Stomach smooth muscle (tissue), 2 donors: ENCODE data around the gene EPHA3.

ENCODE experiments used
- H3K27ac ChIP-seq: one replicate; pipeline ENCODE4 v1.7.0; 2013; ENCODE audit warnings: mild to moderate bottlenecking, low read length, inconsistent platforms
- H3K27me3 ChIP-seq, 2 donors: one replicate each; pipeline ENCODE4 v1.7.0; 2013; ENCODE audit warnings: low read length in 2 of 2; ENCODE audit not compliant: insufficient read depth in 2 of 2, control insufficient read depth in 1 of 2
- H3K36me3 ChIP-seq, 2 donors: one replicate each; pipeline ENCODE4 v1.7.0; 2013; ENCODE audit warnings: low read length in 2 of 2; ENCODE audit not compliant: control insufficient read depth in 2 of 2, insufficient read depth in 2 of 2
- H3K4me1 ChIP-seq: one replicate; pipeline ENCODE4 v1.7.0; 2013; ENCODE audit warnings: low read length; ENCODE audit not compliant: control insufficient read depth, insufficient read depth
- H3K4me3 ChIP-seq, 2 donors: one replicate each; pipeline ENCODE4 v1.7.0; 2013; ENCODE audit warnings: low read length in 2 of 2
- H3K9ac ChIP-seq, 2 donors: one replicate each; pipeline ENCODE4 v1.7.0; 2013; ENCODE audit warnings: low read length in 2 of 2, mild to moderate bottlenecking in 1 of 2
- H3K9me3 ChIP-seq, 2 donors: one replicate each; pipeline ENCODE4 v1.7.0; 2013; ENCODE audit warnings: low read length in 2 of 2; ENCODE audit not compliant: control insufficient read depth in 2 of 2
- donor health status: healthy.
- donor health status: Pancreatic carcinoma.

Gene EPHA3

DNA sequence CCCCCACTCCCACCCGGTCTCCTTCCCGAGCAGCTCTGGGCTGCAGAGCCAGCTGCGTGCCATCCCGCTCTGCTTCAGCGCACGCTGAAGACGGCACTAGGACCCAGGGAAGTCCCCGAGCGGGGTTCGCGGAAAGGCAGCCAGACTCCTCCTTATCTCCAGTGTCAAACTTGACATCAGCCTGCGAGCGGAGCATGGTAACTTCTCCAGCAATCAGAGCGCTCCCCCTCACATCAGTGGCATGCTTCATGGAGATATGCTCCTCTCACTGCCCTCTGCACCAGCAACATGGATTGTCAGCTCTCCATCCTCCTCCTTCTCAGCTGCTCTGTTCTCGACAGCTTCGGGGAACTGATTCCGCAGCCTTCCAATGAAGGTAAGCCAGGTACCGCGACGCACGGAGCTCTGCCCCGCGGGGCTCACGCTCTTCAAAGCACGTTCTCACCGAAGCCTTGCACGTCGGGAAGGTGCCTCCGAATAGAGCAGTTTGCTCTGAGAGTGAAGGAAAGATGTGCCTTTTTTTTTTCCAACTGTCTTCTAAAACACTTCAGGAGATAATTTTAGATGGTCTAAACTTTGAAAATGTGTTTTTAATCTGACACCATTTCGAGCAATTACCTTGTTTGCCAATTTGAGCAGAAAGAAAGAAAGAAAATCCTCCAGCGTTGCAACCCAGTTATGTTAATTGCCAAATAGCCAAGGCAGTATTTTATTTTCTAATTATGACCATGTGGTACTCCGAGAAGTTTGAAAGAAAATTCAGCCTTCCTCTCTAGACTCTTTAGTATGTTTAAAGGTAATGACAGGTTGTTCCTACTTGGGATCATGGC, at the start of gene EPHA3:
EPHA3 (plus strand) TSS at position 161 of the 830 bp plus-strand sequence; CDS start at position 289, 128 bp downstream.
- H3K9me3 ChIP-seq, result no peaks in the 10 kb centered on the region
- H3K9ac ChIP-seq, result peak within 1 kb of the TSS; percentile 64 to 65
- H3K27ac ChIP-seq, result no peak within 1 kb of the TSS
- H3K36me3 ChIP-seq, result no peaks in the 10 kb centered on the region
- H3K4me1 ChIP-seq, result peaks cover 2% of the 10 kb centered on the region
- no peaks in the 10 kb centered on the region for H3K27me3 ChIP-seq
- peak within 1 kb of the TSS; percentile 92 to 98 for H3K4me3 ChIP-seq

DNA sequence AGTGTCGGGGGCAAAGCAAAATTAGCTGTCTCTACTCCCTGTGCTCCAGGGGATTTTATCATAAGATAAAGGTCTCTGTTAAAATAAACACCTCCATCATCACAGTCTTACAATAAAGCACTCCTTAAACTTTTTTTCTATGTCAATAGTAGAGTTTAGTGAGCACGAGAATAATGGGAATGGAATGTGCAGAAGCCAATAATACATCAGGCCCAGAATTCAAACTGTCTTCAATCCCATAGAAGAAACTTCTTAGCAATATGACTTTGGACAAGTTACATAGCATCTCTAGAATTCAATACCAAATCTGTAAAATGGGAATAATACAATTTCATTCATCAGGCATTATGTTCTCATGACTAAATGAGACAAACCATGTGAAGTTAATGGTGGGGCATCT, 49.0 kb upstream of the EPHA3 start:
- Histone ChIP-seq H3K27ac (no peak overlapping the region), H3K4me3 (no peak overlapping the region), H3K9ac (no peak overlapping the region), H3K27me3 (no peaks in the 10 kb centered on the region), H3K36me3 (no peaks in the 10 kb centered on the region), H3K4me1 (no peaks in the 10 kb centered on the region), H3K9me3 (no peaks in the 10 kb centered on the region)

DNA sequence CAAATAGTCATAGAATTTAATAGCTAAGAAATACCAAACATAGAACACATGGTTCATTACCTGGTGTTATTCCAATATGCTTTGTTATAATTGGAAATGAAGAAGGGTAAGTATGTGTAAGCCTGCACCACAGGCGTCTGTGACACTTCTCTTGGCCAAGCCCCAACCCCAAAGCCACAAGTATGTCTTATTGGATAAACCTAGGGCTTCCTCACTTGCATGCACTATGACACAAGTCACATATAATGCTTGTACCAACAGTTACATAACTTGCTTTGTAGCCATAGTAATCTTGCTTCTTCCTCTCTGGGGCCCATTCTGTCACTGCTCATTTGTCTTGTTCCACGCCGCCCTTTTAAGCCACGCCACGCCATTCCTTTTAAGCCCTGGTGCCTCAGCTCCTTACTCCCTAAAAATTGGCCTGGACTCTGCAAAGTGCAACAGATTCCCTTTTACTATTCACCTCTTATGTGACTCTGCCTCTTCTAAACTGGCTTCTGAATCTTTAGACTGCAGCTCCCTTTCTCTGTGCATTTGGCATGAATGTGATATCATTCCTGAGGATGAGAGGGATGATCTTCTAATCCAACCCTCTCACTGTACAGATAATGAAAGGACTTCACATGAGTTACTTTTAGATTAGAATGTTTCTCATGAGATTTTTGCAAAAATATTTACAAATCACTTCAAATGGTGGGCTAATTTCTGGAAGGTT, 48.1 kb upstream of the EPHA3 start:
- no peaks in the 10 kb centered on the region for H3K36me3 ChIP-seq
- no peak overlapping the region for H3K4me3 ChIP-seq
- H3K27ac ChIP-seq, result no peak overlapping the region
- no peaks in the 10 kb centered on the region for H3K4me1 ChIP-seq
- no peaks in the 10 kb centered on the region for H3K27me3 ChIP-seq
- H3K9ac ChIP-seq, result no peak overlapping the region
- no peaks in the 10 kb centered on the region for H3K9me3 ChIP-seq

DNA sequence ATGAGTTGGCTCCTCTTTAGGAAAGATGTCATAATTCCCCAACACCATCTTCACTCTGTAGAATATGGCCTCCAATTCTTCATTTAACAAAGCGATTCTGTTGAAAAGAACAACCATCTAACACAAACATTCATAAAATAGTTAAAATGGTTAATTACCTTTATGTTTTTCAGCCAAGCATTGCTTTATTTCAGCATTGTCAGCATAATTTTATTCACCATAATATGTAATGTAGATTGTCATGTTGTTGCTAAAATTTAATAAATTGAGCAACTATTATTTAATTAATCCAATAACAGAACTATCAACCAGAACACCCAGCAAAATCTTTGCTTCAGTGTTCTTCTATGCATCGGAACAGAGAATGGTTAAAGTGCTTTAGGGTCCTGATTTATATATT, 46.2 kb upstream of the EPHA3 start:
- no peak overlapping the region for H3K4me3 ChIP-seq
- no peak overlapping the region for H3K27ac ChIP-seq
- H3K4me1 ChIP-seq, result no peaks in the 10 kb centered on the region
- H3K36me3 ChIP-seq, result no peaks in the 10 kb centered on the region
- H3K27me3 ChIP-seq, result no peaks in the 10 kb centered on the region
- no peaks in the 10 kb centered on the region for H3K9me3 ChIP-seq
- no peak overlapping the region for H3K9ac ChIP-seq

DNA sequence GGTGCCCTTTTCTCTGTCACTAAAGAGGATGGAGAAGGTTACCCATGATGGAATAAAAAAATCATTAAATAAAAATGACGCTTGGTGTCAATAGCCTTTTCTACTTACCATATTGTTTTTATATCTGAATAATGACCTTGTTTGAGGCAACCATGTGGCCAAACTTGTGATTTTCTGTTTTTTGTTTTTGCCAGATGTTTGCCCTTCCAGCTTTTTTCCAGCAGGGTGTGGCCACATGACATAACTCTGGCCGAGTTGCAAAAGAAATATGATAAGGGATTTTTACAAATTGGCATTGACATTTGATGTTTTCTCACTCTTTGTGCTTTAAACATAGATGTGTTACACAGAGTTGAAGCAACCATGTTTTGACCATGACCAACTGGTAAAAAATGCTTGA, 39.7 kb upstream of the EPHA3 start:
- Histone ChIP-seq H3K27ac (no peak overlapping the region), H3K4me3 (no peak overlapping the region), H3K27me3 (no peaks in the 10 kb centered on the region), H3K9ac (no peak overlapping the region), H3K9me3 (no peaks in the 10 kb centered on the region), H3K4me1 (no peaks in the 10 kb centered on the region), H3K36me3 (no peaks in the 10 kb centered on the region)

DNA sequence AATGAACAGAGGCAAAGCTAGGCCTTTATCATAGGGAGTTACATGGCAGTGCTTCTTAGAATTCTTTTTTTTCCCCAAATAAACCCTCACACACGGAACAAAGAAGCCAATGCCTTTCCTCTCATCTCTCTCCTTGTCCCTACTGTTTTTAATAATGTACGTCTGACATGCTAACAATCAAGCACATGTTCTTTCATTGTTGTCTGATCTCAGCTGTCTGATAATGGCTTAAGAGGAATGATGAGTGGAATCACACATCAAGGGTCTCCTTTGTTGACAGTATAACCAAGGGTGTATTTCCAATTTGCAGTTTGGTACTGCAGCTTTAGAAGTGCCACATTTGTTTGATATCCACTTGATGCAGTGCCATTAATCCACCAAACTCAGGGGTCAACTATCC, 34.8 kb upstream of the EPHA3 start:
- no peaks in the 10 kb centered on the region for H3K36me3 ChIP-seq
- no peak overlapping the region for H3K9ac ChIP-seq
- H3K27me3 ChIP-seq, result no peaks in the 10 kb centered on the region
- H3K9me3 ChIP-seq, result no peaks in the 10 kb centered on the region
- H3K4me3 ChIP-seq, result no peak overlapping the region
- no peak overlapping the region for H3K27ac ChIP-seq
- H3K4me1 ChIP-seq, result no peaks in the 10 kb centered on the region

DNA sequence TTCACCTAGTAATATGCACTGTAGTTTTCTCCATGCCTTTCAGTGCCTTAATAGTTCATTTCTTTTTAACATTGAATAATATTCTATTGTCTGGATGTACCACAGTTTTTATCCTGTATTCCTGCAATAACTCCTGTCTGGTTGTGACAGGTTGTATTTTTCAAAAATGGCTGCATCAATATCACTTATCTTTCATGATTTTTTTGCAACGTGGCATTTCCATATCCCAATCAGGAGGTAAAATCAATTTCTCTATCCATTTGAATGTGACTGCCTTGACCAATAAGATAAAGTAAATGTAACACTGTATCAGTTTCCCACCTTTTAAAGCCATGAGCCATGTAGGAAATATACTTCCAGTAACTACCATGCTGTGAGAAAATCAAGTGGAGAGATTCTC, 27.5 kb upstream of the EPHA3 start:
- H3K9ac ChIP-seq, result no peak overlapping the region
- no peaks in the 10 kb centered on the region for H3K9me3 ChIP-seq
- H3K27ac ChIP-seq, result no peak overlapping the region

DNA sequence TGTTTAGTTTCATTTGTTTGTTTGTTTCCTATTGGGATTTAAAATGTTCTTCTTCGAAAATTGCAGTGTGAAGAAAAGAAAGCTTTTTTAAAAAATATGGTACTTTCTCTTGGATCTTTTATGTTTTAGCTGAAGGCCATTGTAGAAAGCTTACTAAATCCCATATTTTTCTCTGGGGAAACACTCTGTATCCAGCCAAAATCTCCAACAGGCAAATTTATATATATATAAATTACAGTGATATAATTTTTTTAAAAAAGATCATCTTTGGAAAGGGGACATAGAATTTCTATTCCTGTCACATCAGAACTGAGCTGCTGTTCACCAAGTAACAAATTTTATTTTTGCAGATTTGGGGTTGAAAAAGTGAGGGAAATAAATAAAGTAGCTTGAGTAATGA, 19.6 kb upstream of the EPHA3 start:
- no peaks in the 10 kb centered on the region for H3K27me3 ChIP-seq
- H3K9ac ChIP-seq, result no peak overlapping the region

More for the DNA sequence above, 27.5 kb upstream of the EPHA3 start:
- Histone ChIP-seq H3K4me1 (no peaks in the 10 kb centered on the region), H3K36me3 (no peaks in the 10 kb centered on the region), H3K4me3 (no peak overlapping the region), H3K27me3 (no peaks in the 10 kb centered on the region)

DNA sequence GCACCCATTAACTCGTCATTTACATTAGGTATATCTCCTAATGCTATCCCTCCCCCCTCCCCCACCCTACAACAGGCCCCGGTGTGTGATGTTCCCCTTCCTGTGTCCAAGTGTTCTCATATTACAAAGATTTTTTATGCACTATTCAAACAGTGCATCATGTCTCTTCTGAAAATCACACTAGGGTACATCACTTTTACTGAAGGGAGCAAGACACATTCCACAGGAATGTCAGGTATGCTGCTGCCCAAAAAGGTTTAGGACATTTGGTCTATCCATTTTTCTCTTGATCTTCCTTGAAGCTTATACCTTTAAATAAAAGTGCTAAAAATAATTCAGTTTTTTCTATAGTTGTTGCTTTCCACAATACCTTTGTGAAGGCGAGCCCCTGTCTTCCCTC, 9.2 kb upstream of the EPHA3 start:
- no peak overlapping the region for H3K9ac ChIP-seq
- no peak overlapping the region for H3K4me3 ChIP-seq
- H3K9me3 ChIP-seq, result no peaks in the 10 kb centered on the region
- H3K36me3 ChIP-seq, result no peaks in the 10 kb centered on the region
- H3K27ac ChIP-seq, result no peak overlapping the region
- no peaks in the 10 kb centered on the region for H3K4me1 ChIP-seq
- H3K27me3 ChIP-seq, result no peaks in the 10 kb centered on the region

More for the DNA sequence above, 19.6 kb upstream of the EPHA3 start:
- Histone ChIP-seq H3K4me1 (no peaks in the 10 kb centered on the region), H3K27ac (no peak overlapping the region), H3K36me3 (no peaks in the 10 kb centered on the region), H3K9me3 (no peaks in the 10 kb centered on the region), H3K4me3 (no peak overlapping the region)

DNA sequence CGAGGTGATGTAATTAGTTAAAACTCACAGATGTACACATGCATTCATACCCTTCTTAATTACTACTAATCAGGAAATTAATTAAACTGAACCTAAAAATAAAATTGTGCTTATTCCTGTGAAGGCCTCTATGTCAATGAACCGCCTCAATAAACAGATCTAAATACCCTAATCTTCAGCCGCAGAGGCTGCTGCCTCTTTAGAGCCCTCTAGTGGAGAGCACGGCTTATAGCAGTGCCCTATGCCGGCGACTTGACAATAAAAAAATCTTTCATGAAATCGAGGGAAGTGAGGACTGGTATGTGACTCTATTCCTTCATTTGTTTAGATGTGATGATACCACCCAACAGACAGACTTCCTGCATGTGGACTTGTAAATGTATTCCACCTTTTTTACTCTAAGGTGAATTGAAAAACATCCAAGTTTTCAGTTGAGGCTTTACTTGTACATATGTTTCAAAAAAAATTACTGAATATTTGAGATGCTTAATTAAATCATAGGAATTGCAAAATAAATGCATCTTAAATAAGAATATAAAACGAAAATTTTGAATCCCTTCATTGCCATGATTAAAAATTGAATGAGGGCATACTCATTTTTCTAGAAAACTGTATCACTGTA, 8.3 kb upstream of the EPHA3 start:
- Histone ChIP-seq H3K4me1 (no peaks in the 10 kb centered on the region), H3K27ac (no peak overlapping the region), H3K4me3 (no peak overlapping the region), H3K36me3 (no peaks in the 10 kb centered on the region), H3K27me3 (no peaks in the 10 kb centered on the region), H3K9ac (no peak overlapping the region), H3K9me3 (no peaks in the 10 kb centered on the region)
